Measurements from ENCODE around the gene FXYD6.

DNA sequence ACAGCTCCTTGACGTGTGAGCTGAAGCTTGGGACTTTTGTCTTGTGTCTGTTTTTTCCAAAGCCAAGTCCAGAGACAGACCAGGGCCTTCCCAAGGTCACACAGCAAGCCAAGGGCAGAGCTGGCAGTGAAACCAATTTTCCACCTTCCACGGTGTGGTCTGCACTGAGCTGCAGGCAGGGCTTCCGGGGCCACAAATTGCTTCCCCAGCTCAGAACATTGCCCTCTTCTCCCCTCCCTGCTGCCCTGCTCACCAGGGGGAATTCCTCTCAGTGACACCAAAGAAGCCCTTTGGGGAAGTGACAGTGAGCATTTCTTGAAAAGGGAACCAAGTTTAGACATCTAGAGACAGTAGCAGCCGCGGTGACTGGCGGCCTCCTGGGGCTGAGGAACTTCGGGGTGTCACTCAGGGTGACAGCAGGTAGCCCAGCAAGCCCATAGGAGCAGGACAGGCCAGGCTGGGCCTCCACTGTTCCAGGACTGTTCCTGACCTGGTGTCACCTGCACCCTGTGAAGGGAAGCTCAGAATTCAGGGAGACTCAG lies 61.1 kb downstream of the FXYD6 start:
- TF ChIP-seq EZH2 (IDR thresholded peaks at IDR 0.05; ENCODE audit: low read length, unreplicated experiment) (no peak), EZH2phosphoT487 (IDR thresholded peaks at IDR 0.05; ENCODE audit: borderline replicate concordance, low read length) (no peak)
- TF ChIP-seq, protein P1, sequence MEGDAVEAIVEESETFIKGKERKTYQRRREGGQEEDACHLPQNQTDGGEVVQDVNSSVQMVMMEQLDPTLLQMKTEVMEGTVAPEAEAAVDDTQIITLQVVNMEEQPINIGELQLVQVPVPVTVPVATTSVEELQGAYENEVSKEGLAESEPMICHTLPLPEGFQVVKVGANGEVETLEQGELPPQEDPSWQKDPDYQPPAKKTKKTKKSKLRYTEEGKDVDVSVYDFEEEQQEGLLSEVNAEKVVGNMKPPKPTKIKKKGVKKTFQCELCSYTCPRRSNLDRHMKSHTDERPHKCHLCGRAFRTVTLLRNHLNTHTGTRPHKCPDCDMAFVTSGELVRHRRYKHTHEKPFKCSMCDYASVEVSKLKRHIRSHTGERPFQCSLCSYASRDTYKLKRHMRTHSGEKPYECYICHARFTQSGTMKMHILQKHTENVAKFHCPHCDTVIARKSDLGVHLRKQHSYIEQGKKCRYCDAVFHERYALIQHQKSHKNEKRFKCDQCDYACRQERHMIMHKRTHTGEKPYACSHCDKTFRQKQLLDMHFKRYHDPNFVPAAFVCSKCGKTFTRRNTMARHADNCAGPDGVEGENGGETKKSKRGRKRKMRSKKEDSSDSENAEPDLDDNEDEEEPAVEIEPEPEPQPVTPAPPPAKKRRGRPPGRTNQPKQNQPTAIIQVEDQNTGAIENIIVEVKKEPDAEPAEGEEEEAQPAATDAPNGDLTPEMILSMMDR (conservative IDR thresholded peaks at IDR 0.05; ENCODE audit: low read depth, low read length): no peak
